ENCODE results near the gene EP300. TPM values are rescaled to one million over a fixed set of nuclear protein-coding genes. Genes with fewer than 3 reads are reported as not detected.

EP300 gene
- total and polyA plus RNA-seq, 2 of the 8 experiments (the other 6 are each of a cell fraction or from before 2014, with no cell fraction given), result 39.5 to 109 TPM

- Histone ChIP-seq H4K20me1 (replicated peaks in 1 of 2; ENCODE audit: control insufficient read depth in 1 of 2, insufficient read depth in 2 of 2, low read length in 2 of 2) (no peaks in the 10 kb centered on the region), H3K18ac (ENCODE audit: extremely low read depth, low read length) (no peak overlapping the region), H2BK15ac (ENCODE audit: low read length) (no peak overlapping the region), H2BK120ac (replicated peaks; ENCODE audit: low read depth, low read length) (no peak overlapping the region), H3K56ac (replicated peaks; ENCODE audit: insufficient read length, low read depth, low read length) (no peak overlapping the region), H2BK5ac (ENCODE audit: low read depth, low read length) (no peak overlapping the region), H3K36me3 (ENCODE audit: control insufficient read depth in 2 of 4, insufficient read depth in 4 of 4, low read length in 3 of 4) (no peaks in the 10 kb centered on the region), H2AFZ (ENCODE audit: low read length) (no peak overlapping the region), H4K5ac (ENCODE audit: insufficient read length, low read depth, low read length) (no peak overlapping the region), H3K4me3 (ENCODE audit: extremely low read depth in 1 of 4, insufficient read depth in 2 of 4, low read depth in 3 of 4, low read length in 4 of 4) (no peak overlapping the region), H3K27me3 (replicated peaks in 1 of 4; ENCODE audit: control insufficient read depth in 3 of 4, extremely low read depth in 1 of 4, insufficient read depth in 3 of 4, low read length in 3 of 4) (no peaks in the 10 kb centered on the region), H2BK20ac (ENCODE audit: low read length) (no peak overlapping the region; the same call in 1 of the 2 replicates), H4K8ac (ENCODE audit: extremely low read depth, insufficient read depth, low read length) (peak overlapping the region; percentile 35; the same call in 1 of the 2 replicates), H3K23ac (ENCODE audit: insufficient read length) (no peak overlapping the region), H3K9me3 (ENCODE audit: insufficient read depth in 2 of 2, low read depth in 1 of 2, low read length in 1 of 2) (no peaks in the 10 kb centered on the region), H2BK12ac (ENCODE audit: low read depth, low read length) (no peak overlapping the region), H3K9ac (replicated peaks in 1 of 4; ENCODE audit: extremely low read depth in 1 of 4, low read depth in 3 of 4, low read length in 3 of 4) (no peak overlapping the region), H4K91ac (replicated peaks; ENCODE audit: insufficient read length, low read length) (no peak overlapping the region), H3K79me2 (ENCODE audit: control insufficient read depth in 1 of 2, insufficient read depth in 2 of 2, low read length in 2 of 2) (no peaks in the 10 kb centered on the region), H3K4me1 (replicated peaks in 1 of 4; ENCODE audit: control insufficient read depth in 3 of 4, insufficient read depth in 4 of 4, low read length in 3 of 4) (no peaks in the 10 kb centered on the region), H3K4me2 (ENCODE audit: insufficient read depth in 1 of 2, low read depth in 2 of 2, low read length in 2 of 2) (no peak overlapping the region), H2AK5ac (ENCODE audit: low read depth, low read length) (no peak overlapping the region), H3K14ac (ENCODE audit: insufficient read length) (no peak overlapping the region), H3K4ac (replicated peaks; ENCODE audit: insufficient read length, low read depth, low read length) (no peak overlapping the region), H3K79me1 (ENCODE audit: low read depth, low read length) (no peaks in the 10 kb centered on the region), H3K23me2 (ENCODE audit: low read depth, low read length) (no peaks in the 10 kb centered on the region), H3K27ac (ENCODE audit: low read depth, low read length) (no peak overlapping the region)
- ChIA-PET POLR2A (ENCODE audit: partially characterized antibody) (interaction anchor here (1.7 kb wide), 1 partner anchor 22 kb away, joined by 4 read pairs; no protein-coding TSS in a partner anchor), CTCF (ENCODE audit: partially characterized antibody) (interaction anchor here (1.0 to 1.4 kb wide), 2 partner anchors 11 to 19 kb away, joined by 3 to 4 read pairs; no protein-coding TSS in a partner anchor)
- DNase-seq (ENCODE audit: low read depth in 1 of 2, low spot score in 2 of 2) (no peak), FAIRE-seq (no peak)
- WGBS, 2 experiments (ENCODE audit: extremely low coverage in 1 of 2, insufficient coverage in 1 of 2, insufficient read length in 1 of 2, insufficient replicate concordance in 2 of 2, low coverage in 1 of 2, low lambda C conversion rate in 2 of 2, missing lambda C conversion rate in 1 of 2), result 95% methylated on average over 22 of the region's 22 CpGs; no CpG with 5 or more reads in 1 of the 2 experiments
- TF ChIP-seq CHD2 (IDR thresholded peaks at IDR 0.05; ENCODE audit: low read length) (no peak), RXRA (IDR thresholded peaks at IDR 0.05; ENCODE audit: insufficient read depth, low read depth, low read length) (no peak), CEBPB (IDR thresholded peaks at IDR 0.05; ENCODE audit: low read depth, low read length) (no peak), RFX5 (IDR thresholded peaks at IDR 0.05; ENCODE audit: borderline replicate concordance, low read depth, low read length) (no peak), HDAC6 (IDR thresholded peaks at IDR 0.05; ENCODE audit: low read depth, low read length) (no peak), MAFK (IDR thresholded peaks at IDR 0.05; ENCODE audit: low read depth, low read length) (no peak), BACH1 (IDR thresholded peaks at IDR 0.05; ENCODE audit: low read length) (no peak), JUND (IDR thresholded peaks at IDR 0.05; ENCODE audit: low read length) (no peak), TAF7 (optimal IDR thresholded peaks at IDR 0.05; ENCODE audit: borderline replicate concordance, low read depth, low read length) (no peak), SP1 (IDR thresholded peaks at IDR 0.05; ENCODE audit: low read depth, low read length) (no peak), SIRT6 (IDR thresholded peaks at IDR 0.05; ENCODE audit: low read length) (no peak), CBX8 (IDR thresholded peaks at IDR 0.05; ENCODE audit: borderline replicate concordance, low read depth, low read length) (no peak), SUZ12 (IDR thresholded peaks at IDR 0.05; ENCODE audit: low read length) (no peak), ZNF274 (IDR thresholded peaks at IDR 0.05; ENCODE audit: borderline replicate concordance, extremely low read depth, low read length) (no peak)
Measured at GRCh38 chr22:41074466-41074865, 17.9 kb upstream of the EP300 start.
